Measurements from ENCODE around the gene ZNF274.
"Not testable (repeated sequence)": the region's sequence is repeated elsewhere in the genome, so short reads cannot be mapped to it uniquely, and the experiment has no call there.

Gene ZNF274

DNA sequence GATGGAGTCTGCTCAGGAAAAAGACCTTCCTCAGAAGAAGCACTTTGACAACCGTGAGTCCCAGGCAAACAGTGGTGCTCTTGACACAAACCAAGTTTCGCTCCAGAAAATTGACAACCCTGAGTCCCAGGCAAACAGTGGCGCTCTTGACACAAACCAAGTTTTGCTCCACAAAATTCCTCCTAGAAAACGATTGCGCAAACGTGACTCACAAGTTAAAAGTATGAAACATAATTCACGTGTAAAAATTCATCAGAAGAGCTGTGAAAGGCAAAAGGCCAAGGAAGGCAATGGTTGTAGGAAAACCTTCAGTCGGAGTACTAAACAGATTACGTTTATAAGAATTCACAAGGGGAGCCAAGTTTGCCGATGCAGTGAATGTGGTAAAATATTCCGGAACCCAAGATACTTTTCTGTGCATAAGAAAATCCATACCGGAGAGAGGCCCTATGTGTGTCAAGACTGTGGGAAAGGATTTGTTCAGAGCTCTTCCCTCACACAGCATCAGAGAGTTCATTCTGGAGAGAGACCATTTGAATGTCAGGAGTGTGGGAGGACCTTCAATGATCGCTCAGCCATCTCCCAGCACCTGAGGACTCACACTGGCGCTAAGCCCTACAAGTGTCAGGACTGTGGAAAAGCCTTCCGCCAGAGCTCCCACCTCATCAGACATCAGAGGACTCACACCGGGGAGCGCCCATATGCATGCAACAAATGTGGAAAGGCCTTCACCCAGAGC is 29.6 kb downstream of the ZNF274 start:
- no peak for DNase-seq (ENCODE audit: low read depth in 2 of 2)

DNA sequence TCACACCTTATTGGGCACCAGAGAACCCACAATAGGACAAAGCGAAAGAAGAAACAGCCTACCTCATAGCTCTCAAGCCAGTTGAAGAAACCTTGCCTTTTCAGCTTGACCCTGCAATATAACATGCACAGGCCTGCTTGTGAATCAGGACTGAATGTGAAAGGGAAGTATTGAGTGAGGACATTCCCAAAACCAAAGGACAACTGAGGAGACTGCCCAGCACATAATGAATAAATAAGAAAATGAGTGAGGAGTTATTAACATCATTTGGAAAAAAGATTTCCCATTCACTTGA is 30.2 kb downstream of the ZNF274 start:
- DNase-seq (ENCODE audit: low read depth in 2 of 2), result no peak

DNA sequence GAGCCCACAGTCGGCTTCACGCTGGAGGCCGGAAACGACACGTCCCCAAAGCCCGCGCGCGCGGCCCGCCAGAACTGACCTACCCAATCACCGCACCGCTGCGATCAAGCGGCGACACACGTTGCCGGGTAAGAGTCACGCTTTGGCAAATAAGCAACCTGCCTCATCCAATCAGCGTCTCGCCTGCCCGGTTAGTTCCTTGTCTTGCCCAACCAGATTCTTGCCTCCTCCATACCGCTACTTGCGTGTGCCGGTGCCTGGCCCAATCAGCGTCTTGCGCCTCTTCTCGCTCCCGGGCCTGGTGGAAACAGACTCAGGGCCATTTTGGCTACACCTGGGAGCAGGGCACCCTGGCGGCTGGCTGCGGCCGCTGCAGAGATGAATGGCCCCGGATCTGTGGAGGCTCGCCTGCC is 34.2 kb downstream of the ZNF274 start:
- DNase-seq (ENCODE audit: low read depth in 2 of 2), result no peak

DNA sequence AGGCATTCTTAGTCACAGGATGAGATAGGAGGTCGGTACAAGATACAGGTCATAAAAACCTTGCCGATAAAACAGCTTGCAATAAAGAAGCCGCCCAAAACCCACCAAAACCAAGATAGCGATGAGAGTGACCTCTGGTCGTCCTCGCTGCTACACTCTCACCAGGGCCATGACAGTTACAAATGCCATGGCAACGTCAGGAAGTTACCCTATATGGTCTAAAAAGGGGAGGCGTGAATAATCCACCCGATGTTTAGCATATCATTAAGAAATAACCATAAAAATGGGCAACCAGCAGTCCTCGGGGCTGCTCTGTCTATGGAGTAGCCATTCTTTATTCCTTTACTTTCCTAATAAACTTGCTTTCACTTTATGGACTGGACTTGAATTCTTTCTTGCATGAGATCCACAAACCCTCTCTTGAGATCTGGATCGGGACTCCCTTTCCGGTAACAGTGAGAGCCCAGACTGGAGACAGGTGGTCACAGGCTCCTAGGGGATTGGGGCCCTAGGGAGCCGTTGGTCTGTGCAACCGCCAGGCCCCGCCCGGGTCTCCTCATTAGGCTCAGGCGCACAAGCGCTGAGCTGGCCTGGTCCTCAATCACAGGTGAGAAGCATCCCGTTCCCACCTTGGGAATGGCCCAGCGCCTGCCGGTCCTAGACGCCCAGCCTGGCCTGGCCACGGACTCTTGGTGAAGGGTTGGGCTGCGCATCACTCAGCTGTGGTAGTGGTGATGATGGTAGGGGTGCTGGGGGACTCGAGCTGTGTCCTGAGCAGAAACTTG is 34.9 kb downstream of the ZNF274 start:
- no peak for DNase-seq (ENCODE audit: low read depth in 2 of 2)

DNA sequence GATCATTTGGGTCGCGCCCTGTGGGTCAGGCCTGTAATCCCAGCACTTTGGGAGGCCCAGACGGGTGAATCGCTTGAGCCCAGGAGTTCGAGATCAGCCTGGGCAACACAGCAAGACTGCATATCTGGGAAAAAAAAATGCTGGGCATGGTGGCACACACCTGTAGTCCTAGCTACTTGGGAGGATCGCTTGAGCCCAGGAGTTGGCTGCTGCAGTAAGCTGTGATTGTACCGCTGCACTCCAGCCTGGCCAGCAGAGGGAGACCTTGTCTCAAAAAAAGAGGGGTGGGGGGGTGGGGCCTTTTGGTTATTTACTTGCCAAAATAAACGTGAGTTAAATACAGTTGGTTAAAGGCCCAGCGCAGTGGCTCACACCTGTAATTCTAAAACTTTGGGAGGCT is 36.0 kb downstream of the ZNF274 start:
- no peak for DNase-seq (ENCODE audit: low read depth in 2 of 2)

DNA sequence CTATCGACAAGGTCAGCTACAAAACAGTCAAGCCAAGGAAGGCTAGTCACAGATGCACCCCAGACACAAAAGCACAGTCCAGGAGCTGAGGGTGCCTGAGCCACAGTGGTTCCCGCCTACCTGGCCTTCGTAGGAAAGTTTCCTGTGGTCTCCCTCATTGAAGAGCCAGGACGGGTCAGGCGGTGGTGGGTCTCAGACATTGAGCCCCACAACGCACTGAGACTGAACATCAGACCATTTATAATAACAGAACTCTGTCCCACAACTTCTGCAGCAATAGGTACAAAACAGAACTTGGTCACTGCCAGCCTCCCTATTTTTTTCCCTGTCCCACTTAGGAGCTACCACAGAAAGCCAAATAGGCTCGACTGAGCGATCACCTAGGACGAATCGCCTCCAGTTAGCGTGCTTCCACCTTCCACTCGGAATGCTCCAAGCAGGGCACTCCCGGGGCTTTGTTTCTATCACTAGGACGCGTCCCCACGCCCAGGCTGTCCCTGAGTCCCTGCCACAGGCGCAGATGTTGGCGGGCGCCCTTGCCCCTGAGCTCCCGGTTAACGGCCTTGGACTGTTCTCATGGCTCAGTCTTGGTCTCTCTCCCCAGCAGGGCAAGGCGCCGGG is 45.2 kb downstream of the ZNF274 start:
- no peak for DNase-seq (ENCODE audit: low read depth in 2 of 2)

DNA sequence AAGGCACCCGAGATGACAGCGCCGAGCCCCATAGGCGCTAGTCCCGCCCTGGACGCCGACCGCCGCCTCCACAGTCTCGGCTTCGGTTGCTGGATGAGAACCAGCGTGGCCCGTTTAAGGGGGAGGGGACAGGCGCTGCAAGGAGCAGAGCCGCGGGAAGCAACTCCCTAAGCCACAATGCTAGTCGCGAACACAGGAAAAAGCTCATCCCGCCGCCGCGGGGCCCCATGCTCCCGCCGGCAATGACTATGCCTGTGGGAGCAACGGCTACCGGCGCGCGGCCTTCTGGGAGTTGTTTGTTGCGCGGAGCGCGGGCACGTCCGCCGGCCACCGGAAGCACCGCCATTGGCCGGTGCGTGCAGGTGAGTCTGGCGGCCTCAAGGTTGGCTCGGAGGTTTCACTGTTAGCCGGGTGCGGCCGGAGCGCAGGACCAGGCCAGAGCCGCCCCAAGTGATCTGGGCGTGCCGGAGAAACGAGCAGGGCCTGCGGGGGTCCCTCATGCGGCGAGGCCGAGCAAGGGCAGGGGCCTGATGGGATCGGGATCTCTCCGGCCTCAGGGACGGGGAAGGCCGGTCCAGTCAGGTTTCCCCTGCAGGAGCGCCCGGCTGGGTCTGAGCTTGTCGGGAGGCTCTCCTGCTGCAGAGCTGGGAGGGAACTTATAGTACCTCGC is 45.9 kb downstream of the ZNF274 start, which contains the start of gene ZNF544:
Gene ZNF544 (plus strand): TSS at position 330 of the 670 bp plus-strand sequence. CDS start 15,110 bp downstream, outside the sequence.
- DNase-seq (ENCODE audit: low read depth in 2 of 2), result peak; percentile 3 to 19

DNA sequence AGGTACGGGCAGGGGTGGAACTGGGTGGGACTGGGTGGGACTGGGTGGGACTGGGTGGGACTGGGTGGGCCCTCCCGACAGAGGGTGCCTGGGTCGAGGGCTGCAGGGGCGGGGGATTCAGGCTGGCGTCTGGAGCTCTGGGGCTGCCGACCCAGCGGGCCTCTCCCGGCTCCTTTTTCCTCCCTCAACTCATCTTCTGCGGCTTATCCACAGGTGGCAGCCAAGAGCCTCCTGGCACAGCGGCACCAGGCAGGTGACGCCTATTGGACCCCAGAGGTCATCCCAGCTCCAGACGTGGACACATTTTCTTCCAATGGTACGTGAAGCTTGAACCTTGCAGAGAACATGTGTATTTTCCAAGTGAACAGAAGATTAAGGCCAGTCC is 46.4 kb downstream of the ZNF274 start:
- no peak for DNase-seq (ENCODE audit: low read depth in 2 of 2)

DNA sequence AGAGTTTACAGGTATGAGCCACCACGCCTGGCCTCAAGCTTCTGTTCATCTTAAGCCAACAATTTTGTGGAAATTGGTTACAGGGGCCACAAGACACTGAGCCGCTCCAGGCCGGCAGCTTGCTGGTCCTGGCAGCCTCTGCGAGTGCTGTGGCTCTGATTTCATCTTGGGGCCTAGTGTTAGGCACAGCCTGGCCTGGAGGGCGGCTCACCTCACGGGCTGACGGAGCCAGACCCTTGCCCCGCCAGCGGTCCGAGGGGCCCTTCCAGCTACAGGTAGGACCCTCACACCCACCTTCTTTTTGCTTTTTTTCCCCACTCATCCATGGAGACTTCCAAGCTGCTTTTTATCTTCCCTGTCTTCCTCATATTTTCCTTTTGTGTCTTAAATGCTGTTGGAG is 54.5 kb downstream of the ZNF274 start:
- DNase-seq (ENCODE audit: low read depth in 2 of 2), result no peak

DNA sequence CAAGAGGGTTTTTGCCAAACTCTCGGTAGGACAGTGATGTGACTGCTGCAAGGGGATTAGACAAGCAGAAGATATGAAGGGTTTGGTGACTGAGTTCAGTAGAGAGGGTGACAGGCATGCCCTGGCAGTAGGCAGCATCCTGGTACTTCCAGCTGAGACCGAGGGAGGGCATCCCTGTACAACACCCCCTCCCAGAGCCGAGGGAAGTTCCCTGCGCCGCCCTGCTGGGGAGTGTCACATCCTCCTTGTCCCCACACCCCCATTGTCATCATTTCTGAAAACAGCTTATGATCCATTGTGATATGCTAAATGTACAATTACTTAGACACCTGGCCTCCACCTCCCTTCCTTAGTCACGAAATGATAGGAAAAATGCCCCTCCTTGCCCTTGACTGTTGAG is 60.5 kb downstream of the ZNF274 start:
- DNase-seq (ENCODE audit: low read depth in 2 of 2), result no peak

DNA sequence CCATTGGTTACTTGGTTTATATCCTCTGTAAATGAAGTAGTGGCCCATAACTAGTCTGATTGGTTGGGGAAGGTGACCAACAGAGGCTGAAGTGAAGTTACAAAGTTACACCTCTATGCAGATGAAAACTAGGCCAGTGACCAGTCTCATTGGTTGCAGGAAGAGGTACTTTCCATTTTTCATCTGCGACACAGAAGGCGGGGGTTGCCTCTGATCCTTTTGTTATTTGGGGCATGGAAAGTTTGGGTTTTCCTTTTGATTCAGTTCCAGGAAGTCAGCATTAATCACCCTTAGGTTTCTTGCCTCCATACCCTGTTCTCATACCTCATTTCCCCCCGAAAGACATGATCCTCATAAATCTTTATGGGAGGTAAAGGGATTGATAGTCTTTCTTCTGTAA is 66.0 kb downstream of the ZNF274 start:
- no peak for DNase-seq (ENCODE audit: low read depth in 2 of 2)

DNA sequence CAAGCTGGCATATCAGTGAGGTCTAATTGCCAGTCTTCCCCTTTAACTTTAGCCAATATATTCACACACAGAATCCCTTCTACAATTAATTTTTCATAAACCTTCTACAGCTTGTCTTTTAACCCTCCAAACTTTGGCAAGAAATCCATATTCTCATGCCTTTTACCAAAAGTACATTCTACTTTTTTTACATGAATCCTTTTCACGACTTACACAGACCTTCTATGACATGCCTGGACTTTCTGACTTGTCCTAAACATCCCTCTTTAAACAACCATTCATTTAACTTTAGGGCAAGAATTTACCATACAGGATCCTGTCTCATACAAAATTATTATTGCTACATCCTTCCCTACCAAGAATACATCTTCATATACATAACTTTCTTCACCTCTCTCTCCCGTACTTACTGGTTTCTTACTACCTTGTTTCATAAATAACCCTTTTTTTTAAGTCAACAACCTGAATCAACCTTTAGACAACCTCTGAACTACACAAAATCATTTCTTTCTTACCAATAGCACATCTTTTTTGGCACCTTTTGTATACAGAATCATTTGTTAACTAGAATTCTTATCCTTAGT is 69.3 kb downstream of the ZNF274 start:
- DNase-seq (ENCODE audit: low read depth in 2 of 2), result no peak

DNA sequence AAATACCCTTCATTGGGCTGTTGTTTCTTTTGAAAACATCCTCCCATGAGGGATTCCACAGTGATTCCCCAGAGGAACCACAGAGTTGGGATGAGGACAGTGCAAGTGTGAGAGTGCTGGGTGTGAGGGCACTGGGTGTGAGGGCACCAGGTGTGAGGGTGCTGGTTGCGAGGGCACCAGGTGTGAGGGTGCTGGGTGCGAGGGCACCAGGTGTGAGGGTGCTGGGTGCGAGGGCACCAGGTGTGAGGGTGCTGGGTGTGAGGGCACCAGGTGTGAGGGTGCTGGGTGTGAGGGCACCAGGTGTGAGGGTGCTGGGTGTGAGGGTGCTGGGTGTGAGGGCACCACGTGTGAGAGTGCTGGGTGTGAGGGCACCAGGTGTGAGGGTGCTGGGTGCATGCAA is 75.4 kb downstream of the ZNF274 start:
- DNase-seq (ENCODE audit: low read depth in 2 of 2), result not testable (repeated sequence)

DNA sequence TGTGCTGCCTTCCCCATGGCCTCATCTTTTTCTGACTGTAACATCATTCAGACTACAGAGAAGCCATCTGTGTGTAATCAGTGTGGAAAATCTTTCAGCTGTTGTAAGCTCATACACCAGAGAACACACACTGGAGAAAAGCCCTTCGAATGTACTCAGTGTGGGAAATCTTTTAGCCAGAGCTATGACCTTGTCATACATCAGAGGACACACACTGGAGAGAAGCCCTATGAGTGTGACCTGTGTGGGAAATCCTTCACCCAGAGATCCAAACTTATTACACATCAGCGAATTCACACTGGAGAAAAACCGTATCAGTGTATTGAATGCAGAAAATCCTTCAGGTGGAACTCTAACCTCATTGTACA is 78.7 kb downstream of the ZNF274 start:
- no peak for DNase-seq (ENCODE audit: low read depth in 2 of 2)

DNA sequence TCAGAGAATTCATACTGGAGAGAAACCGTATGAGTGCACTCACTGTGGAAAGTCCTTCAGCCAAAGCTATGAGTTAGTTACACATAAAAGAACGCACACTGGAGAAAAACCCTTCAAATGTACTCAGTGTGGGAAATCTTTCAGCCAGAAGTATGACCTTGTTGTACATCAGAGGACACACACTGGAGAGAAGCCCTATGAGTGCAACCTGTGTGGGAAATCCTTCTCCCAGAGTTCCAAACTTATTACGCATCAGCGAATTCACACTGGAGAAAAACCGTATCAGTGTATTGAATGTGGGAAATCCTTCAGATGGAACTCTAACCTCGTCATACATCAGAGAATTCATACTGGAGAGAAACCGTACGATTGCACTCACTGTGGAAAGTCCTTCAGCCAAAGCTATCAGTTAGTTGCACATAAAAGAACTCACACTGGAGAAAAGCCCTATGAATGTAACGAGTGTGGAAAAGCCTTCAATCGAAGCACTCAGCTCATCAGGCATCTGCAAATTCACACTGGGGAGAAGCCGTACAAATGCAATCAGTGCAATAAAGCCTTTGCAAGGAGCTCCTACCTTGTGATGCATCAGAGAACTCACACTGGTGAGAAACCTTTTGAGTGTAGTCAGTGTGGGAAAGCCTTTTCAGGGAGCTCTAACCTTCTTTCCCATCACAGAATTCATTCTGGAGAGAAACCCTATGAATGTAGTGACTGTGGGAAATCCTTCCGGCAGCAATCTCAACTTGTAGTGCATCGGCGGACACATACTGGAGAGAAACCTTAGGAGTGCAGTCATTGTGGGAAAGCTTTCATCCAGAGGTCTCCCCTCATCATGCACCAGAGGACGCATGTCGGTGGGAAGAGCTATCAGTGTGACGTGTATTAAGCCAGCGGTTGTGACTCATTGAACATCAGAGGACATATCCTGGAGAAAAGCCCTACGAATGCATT is 79.4 kb downstream of the ZNF274 start:
- DNase-seq (ENCODE audit: low read depth in 2 of 2), result no peak

DNA sequence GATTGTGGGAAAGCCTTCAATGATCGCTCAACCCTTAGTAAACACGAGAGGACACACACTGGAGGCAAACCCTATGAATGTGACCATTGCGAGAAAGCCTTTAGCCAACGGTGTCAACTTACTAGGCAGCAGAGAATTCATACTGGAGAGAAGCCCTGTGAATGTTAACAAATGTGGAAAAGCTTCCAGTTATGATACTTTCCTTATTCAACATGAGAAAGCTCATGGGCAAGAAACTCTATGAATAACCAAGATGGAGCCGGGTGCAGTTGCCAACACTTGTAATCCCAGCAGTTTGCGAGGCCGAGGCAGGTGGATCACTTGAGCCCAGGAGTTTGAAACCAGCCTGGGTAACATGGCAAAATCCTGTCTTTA is 80.0 kb downstream of the ZNF274 start:
- DNase-seq (ENCODE audit: low read depth in 2 of 2), result no peak

Data from activated CD8-positive, alpha-beta memory T cell treated with anti-CD3 and anti-CD28 coated beads for 4 hours (primary cell).